ENCODE measurements around the gene OTP.
"Not testable (repeated sequence)": the region's sequence is repeated elsewhere in the genome, so short reads cannot be mapped to it uniquely, and the experiment has no call there.

Gene OTP

GRCh38 chr5:77638763-77639671 lies 504 bp upstream of the OTP start:
- no peak for DNase-seq

- DNase-seq = no peak
These were observed 1.1 kb downstream of the OTP start for GRCh38 chr5:77637170-77637997.

GRCh38 chr5:77636641-77637169 lies 1.8 kb downstream of the OTP start:
- DNase-seq = no peak

- no peak for DNase-seq
These were observed 2.4 kb downstream of the OTP start for GRCh38 chr5:77635917-77636640.

DNA sequence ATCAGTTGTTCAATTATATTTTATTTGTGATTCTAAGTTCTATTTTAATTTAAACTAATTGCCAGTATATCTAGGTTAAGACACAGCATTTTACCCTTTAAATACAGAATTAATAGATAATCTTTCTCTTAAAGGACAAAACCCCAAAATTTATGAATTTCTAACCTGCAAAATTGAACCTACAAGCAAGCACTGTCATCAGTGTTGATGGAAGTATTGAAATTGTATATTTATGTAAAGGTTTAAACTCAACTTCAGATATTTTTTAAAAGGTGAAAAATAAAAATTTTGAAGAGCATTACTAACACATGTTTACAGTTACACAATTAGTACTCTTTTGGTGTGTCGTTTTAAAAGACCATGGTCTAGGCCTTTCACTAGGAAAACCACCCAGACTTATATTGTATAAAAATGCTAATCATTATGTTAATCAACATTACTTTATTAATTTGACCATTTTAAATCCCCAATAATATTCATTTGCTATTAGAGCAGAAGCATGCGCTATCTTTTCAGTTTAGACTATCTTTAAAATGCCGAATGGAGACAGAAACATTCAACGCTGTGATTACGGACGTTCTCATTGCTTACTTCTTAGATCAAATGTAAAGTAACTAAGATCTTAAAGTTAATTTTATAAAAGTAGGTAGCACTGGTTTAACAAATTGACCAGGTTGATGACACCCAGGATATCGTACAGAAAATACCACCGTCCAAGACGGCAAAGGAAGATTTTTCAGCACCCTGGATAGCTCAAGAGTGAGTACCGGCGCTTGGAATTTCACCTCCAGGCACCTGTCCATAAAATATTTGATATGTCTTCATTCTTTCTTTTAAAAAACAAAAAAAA lies 3.2 kb downstream of the OTP start:
- DNase-seq = no peak

DNA sequence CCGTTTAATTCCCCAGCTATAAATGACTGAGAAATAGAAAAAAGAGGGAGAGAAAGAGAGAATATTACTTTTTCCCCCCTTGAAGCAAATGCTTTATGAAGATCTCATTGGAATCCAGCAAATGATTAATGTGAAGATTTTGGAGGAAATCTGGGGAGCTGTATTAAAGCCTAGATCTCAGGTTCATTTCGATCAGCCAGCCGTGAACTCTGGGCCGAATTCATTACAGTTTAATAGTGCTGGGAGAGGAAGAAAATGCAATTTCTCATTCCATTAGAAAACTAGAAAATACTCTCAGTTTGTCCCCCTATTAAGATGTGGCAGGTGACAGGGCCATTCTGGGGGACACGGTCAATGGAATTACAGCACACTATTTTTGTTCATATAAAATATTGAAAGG lies 4.8 kb downstream of the OTP start:
- no peak for DNase-seq

- DNase-seq = no peak
These were observed 5.3 kb downstream of the OTP start for GRCh38 chr5:77633207-77633675.

DNA sequence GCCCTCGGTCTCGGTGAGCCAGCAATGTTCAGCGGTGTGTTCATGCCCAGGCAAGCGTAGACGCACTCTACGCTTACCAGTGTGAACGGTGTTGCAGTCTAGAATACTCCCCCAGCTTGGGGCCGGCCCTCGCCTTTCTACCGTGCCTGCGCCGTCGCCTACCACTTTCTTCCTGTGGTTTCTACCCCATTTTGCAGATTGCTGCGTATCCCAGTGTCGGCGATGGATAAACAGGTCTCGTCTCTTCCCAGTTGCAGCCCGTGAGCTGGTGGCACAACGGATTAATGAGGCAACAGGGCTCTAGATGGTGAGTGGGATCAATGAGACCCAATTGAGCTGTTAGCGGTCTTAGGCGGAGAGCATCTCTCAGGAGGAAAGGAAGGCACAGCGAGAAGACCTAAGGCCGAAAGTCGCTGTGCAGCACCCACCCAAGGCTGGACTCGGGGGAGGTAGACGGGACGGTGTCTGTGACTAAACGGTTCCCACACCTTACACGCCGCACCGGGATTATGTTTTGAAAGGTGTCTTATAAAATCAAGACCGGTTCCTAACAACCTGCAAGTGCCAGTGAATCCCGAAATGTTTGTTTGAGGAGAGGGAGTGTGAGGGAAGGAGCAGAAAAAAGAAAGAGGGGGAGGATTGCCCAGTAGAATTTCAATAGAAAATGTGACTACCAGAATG lies 5.8 kb downstream of the OTP start:
- no peak for DNase-seq

- DNase-seq = no peak
These were observed 8.3 kb downstream of the OTP start for GRCh38 chr5:77630114-77630680.

- no peak for DNase-seq
These were observed 8.9 kb downstream of the OTP start for GRCh38 chr5:77629509-77630113.

GRCh38 chr5:77628840-77629508 lies 9.5 kb downstream of the OTP start:
- DNase-seq = no peak

DNA sequence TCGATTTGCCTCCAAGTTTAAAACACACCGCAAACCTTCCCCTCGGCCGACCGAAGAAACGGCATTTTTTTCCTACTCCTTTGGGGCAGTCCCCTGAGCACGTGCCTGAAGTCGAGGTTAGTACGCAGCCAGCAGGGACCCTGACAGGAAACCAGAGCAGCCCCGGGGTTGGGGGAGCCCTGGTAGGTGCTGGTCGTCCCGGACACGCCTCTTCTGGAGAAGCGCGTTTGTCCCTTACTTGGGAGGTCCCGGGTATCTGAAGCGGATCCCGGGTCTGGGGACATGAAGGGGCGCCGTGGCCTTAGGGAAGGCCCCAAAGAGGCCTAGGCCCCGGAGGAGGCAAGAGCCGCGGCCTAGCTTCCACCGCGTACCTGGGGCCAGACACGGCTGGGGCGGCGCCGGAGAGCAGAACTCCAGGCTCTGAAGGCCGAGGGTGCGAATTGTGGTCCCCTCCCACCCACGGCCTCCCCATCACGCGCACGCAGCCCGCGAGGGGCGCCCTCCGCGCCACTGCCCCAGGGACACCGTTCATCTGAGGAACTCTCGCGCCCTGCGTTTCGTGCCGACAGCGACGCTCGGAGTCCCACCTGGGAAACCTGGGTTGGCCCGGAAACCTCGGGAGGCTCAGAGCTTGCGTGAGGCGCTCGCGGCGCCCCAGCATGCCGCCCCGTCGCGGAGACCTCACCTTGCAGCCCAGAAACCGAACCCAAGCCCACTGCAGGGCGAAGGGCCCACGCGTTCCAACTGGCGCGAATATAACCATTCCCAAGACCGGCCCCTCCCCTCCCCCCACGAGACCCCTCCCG lies 10.4 kb downstream of the OTP start:
- no peak for DNase-seq

GRCh38 chr5:77623203-77623740 lies 15.2 kb downstream of the OTP start:
- DNase-seq = no peak

GRCh38 chr5:77621440-77621839 lies 17.1 kb downstream of the OTP start:
- DNase-seq = no peak

- DNase-seq = no peak
These were observed 18.1 kb downstream of the OTP start for GRCh38 chr5:77620405-77620804.

DNA sequence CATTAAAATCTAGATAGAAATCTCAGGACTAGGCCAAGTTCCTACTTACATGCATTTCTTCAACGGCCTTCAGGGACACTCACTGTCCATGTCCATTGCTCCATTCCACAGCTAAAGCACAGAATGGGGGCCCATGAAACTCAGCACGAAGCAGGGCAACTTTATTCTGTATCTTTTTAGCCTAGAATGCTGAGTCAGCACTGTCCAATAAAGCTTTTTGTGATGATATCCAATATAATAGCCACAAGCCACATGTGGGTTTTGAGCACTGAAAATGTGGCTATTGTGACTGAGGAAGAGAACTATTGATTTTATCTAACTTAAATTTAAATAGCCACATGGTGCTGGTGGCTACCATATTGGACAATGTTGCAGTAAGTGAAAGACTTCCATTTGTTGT lies 21.6 kb downstream of the OTP start:
- DNase-seq = no peak

- not testable (repeated sequence) for DNase-seq
These were observed 29.6 kb downstream of the OTP start for GRCh38 chr5:77608927-77609326.

- DNase-seq = no peak
These were observed 31.2 kb downstream of the OTP start for GRCh38 chr5:77607324-77607723.

DNA sequence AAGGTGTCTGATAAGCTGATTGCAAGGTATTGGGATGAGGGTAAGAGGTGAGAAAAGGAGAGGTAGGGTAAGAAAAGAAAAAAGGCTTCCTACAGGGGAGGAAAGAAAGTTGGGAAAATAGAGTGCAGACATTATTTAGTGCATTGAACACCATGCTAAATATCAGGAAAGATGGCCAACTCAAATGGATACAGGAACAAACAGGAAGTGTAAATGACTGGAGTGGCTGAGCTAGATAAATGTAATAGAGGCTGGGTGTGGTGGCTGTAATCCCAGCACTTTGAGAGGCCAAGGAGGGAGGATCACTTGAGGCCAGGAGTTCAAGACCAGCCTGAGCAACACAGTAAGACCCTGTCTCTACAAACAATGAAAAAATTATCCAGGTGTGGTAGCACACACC lies 32.2 kb downstream of the OTP start:
- no peak for DNase-seq
